Keratinocyte (primary cell): Measurements from ENCODE around the gene ID3.

Experiments used
- CTCF ChIP-seq, 3 experiments: IDR thresholded peaks in 1 of 3; conservative IDR thresholded peaks in 1 of 3; optimal IDR thresholded peaks in 1 of 3; 2 replicates in 2 of 3; 3 replicates in 1 of 3; pipeline versions ENCODE3 to v1.5.1; 2011; ENCODE audit warnings: low read length in 3 of 3, mild to moderate bottlenecking in 3 of 3, moderate library complexity in 2 of 3, control low read depth in 1 of 3, inconsistent platforms in 1 of 3; ENCODE audit not compliant: insufficient read depth in 2 of 3; ENCODE audit errors: extremely low read depth in 1 of 3
- EZH2 ChIP-seq: IDR thresholded peaks from one replicate; pipeline ENCODE4 v1.6.1; 2012; ENCODE audit warnings: inconsistent platforms, mild to moderate bottlenecking, low read length, moderate library complexity

- TF ChIP-seq CTCF (optimal IDR thresholded peaks at IDR 0.05 in 1 of 3, IDR thresholded peaks at IDR 0.05 in 1 of 3, conservative IDR thresholded peaks at IDR 0.05 in 1 of 3; ENCODE audit: extremely low read depth in 1 of 3, insufficient read depth in 2 of 3, low read length in 3 of 3) (no peak), EZH2 (no peak)
Observed at GRCh38 chr1:23517581-23517980, 41.7 kb downstream of the ID3 start.
